Left lobe of liver (tissue), 2 donors: ENCODE results near the gene C17orf107. TPM values are rescaled to one million over a fixed set of nuclear protein-coding genes. Genes with fewer than 3 reads are reported as not detected.
"Not testable (repeated sequence)": the region's sequence is repeated elsewhere in the genome, so short reads cannot be mapped to it uniquely, and the experiment has no call there.

Source experiments
- ATAC-seq: fragments of 200-7000 bp; cut with Tn5 transposase; one replicate; pipeline ENCODE4 v1.9.1; 2020; ENCODE audit warnings: mild to moderate bottlenecking, moderate library complexity
- DNase-seq: peaks from one replicate; pipeline ENCODE4 v3.0.0-alpha.2; 2020; ENCODE audit warnings: low spot score
- total RNA-seq: library from RNA; stranded (reverse); gene quantifications from one replicate; pipeline ENCODE4 v1.2.1, GENCODE V29; 2021
- donor health status: DM: no; HTN: no; CAD: no; lungs with moderate emphysema.
- donor health status: DM: no; HTN: yes; CAD: no.

C17orf107 gene
- total RNA-seq, 1 donor from 2014 or later: 4.1 TPM

GRCh38 chr17:4898351-4898750 is 985 bp upstream of the C17orf107 start:
- ATAC-seq (peak; percentile 65), DNase-seq (peak; percentile 88)

DNA sequence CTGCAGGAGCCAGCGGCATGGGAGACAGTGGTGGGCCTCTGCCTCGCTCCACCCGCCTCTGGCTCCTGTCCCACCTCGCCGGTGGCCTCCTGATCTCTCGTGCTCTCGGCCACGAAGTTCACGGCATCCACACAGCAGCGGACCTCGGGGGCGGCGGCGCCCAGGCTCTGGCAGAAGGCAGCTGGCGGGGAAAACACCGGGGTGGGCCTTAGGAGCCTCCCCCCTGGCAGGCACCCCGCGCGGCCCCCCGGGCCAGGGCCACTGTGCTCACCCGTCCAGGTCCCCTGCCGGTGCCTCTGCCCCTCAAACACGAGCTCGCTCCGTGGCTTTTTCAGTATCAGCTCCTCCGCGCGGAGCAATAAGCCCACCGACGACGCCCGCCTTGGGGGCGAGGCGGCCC is 409 bp upstream of the C17orf107 start:
- ATAC-seq: peak; percentile 16
- DNase-seq: peak; percentile 65

- no peak for ATAC-seq
- no peak for DNase-seq
Measured at GRCh38 chr17:4900231-4901107, 1.1 kb downstream of the C17orf107 start.

GRCh38 chr17:4901108-4901647 is 1.8 kb downstream of the C17orf107 start:
- ATAC-seq: no peak
- DNase-seq: no peak

DNA sequence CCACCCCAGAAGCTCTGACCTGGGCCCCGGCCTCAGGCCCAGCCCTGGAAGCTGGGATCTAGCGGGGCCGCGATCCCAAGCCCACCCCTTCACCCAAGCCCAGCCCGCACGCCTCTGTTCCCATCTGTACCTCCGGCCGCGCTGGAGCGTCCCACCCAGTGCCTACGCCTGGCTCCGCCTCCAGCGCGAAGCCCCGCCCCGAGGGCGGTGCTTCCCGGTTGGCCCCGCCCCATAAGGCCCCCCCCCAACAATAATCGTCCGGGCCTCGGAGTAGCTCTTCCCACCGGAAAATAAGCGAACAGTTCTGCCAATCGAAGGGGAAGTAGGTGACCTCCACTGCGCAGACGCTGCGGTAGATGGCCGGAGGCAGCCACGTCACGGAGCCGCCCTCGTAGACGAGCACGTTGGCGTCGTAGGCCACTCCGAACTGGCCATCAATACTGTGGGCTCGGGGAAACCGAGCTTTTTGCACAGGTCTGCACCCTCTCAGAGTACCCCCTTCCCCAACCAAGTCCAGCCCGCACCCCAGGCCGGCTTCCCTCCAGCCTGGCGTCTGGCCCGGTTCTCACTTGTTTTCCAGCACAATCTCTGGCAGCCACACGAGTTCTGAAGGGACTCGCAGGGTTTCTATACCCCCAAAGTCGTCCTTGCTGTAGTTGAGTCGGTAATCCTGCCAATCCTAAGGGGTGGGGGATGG is 2.5 kb downstream of the C17orf107 start:
- DNase-seq (peak; percentile 60), ATAC-seq (no peak)

DNA sequence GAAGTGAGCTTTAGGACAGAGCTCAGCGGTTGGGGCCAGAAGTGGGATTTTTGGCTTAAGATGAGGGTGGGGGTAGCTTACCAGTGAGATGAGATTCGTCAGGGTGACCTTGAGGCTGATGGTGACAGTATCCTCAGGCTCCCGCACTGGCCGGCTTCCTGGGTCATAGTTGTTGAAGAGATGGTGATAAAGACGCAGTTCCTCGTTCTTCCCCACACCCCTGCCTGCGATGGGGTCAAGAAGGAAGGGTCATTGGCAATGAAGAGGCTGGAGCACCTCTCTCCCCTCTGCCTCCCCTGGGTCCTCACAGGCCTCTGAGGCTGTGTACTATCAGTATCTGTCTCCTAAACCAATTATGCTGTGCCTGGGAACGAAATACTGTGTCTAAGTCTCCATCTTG is 3.2 kb downstream of the C17orf107 start:
- ATAC-seq (no peak), DNase-seq (no peak)

- peak; percentile 59 for ATAC-seq
Measured at GRCh38 chr17:4903051-4903818, 3.9 kb downstream of the C17orf107 start, which contains the start of gene CHRNE. Gene CHRNE, minus strand, starts transcription at chr17:4903098. Its CDS starts 35 bp downstream, at chr17:4903063.

DNA sequence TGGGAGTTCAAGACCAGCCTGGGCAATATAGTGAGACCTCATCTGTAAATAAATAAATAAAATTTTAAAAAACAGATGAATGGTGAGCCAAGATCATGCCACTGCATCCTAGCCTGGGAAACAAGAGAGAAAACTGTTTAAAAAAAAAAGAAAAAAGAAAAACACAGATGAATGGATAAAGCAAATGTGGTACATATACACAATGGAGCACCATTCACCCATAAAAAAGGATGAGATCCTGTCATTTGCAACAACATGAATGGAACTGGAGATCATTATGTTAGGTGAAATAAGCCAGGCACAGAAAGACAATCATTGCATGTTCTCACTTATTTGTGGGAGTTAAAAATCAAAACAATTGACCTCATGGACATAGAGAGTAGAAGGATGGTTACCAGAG is 7.3 kb downstream of the C17orf107 start:
- not testable (repeated sequence) for ATAC-seq

More at GRCh38 chr17:4903051-4903818, 3.9 kb downstream of the C17orf107 start, which contains the start of gene CHRNE:
- DNase-seq: peak; percentile 80

DNA sequence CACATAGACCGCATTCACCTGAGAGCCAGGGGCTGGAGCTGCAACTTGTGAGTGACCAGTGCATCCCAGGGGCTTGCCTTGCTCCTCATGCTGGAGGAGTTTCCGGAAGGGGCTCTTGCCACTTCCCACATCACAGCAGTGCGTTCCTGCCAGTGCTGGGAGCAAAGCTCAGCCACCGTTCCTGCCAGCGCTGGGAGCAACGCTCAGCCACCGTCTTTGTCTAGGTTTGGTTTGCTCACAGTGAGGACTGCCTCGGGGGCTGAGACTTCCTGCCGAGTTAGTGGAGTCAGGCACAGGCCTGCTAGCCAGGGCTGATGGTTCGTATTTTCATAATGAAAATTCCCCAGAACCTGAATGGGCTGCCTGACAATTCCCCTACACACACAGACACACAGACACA is 9.0 kb downstream of the C17orf107 start:
- DNase-seq: peak; percentile 72
- ATAC-seq: peak; percentile 74

More for the DNA sequence above, 7.3 kb downstream of the C17orf107 start:
- not testable (repeated sequence) for DNase-seq

GRCh38 chr17:4908711-4909496 is 9.6 kb downstream of the C17orf107 start:
- ATAC-seq: peak; percentile 93

DNA sequence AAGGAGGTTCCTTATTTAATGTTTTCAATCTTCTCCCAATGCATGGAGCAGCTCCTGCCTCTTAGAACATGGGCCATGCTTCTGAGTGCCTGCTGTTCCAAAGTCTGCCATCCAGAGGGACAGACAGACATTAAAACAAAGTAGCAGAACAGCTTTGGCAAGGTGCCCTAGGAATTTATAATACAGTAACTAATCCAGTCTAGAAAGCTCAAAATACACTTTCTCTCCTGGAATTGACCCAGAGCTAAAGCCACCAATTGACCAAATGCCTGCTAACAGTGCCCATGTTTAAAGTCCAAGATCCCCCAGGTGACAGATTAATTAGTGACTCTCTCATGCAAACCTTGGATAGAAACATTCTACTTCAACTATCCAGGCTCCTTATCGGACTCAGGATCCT is 14.7 kb downstream of the C17orf107 start:
- ATAC-seq: peak; percentile 58

More at GRCh38 chr17:4908711-4909496, 9.6 kb downstream of the C17orf107 start:
- DNase-seq: peak; percentile 90

GRCh38 chr17:4914551-4914950 is 15.2 kb downstream of the C17orf107 start:
- ATAC-seq, DNase-seq: not testable (repeated sequence)

More for the DNA sequence above, 14.7 kb downstream of the C17orf107 start:
- no peak for DNase-seq

DNA sequence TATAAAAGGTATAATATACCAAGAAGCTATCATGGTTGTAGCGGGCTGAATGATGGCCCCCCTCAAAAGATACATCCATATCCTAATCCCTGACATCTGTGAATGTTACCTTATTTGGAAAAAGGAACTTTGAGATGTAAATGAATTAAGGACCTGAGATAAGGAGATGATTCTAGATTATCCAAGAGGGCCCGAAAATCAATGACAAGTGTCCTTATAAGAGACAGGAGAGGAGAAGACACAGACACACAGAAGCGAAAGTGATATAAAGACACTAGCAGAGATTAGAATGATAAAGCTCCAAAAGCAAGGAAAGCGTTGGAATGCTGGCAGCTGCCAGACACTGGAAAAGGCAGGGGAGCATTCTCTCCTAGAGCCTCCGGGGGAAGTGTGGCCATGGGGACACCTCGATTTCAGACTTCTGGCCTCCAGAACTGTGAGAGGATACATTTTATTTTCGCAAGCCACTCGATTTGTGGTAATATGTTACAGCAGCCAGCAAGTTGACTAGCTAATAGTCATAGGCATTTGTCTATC is 20.2 kb downstream of the C17orf107 start:
- DNase-seq (no peak), ATAC-seq (peak; percentile 35)

GRCh38 chr17:4920351-4921048 is 21.2 kb downstream of the C17orf107 start:
- ATAC-seq (peak; percentile 89), DNase-seq (peak; percentile 85)

- no peak for ATAC-seq
Measured at GRCh38 chr17:4921320-4921719, 22.0 kb downstream of the C17orf107 start.

DNA sequence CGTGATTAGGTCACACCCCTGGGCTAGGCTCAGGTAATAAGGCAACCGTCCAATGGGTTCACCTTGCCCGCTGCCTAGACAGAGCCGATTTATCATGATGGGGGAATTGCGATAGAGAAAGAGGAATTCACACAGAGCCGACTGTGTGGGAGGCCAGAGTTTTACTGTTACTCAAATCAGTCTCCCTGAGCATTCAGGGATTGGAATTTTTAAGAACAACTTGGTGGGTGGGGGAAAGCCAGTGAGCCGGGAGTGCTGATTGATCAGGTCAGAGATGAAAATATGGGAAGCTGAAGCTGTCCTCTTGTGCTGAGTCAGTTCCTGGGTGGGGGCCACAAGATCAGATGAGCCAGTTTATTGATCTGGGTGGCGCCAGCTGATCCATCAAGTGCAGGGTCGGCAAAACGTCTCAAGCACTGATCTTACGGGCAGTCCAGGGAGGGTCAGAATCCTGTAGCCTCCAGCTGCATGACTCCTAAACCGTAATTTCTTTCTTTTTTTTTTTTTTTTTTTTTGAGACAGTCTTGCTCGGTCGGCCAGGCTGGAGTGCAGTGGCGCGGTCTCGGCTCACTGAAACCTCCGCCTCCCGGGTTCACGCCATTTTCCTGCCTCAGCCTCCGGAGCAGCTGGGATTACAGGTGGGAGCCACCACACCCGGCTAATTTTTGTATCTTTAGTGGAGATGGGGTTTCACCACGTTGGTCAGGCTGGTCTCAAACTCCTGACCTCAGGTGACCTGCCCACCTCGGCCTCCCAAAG is 27.4 kb downstream of the C17orf107 start:
- not testable (repeated sequence) for DNase-seq, ATAC-seq

More at GRCh38 chr17:4921320-4921719, 22.0 kb downstream of the C17orf107 start:
- no peak for DNase-seq

GRCh38 chr17:4928881-4929280 is 29.5 kb downstream of the C17orf107 start:
- ATAC-seq (no peak), DNase-seq (no peak)

GRCh38 chr17:4931963-4932362 is 32.6 kb downstream of the C17orf107 start, which contains the start of gene GP1BA:
Gene GP1BA, plus strand, starts transcription at chr17:4932277. Its CDS starts 328 bp downstream, at chr17:4932605.
- no peak for DNase-seq
- no peak for ATAC-seq
